GM15510 (cell line): ENCODE results near the gene TMEM198.

ENCODE experiments used
- POLR2A ChIP-seq: IDR thresholded peaks from 3 replicates; pipeline ENCODE4 v1.6.1; 2011; ENCODE audit warnings: borderline replicate concordance; ENCODE audit not compliant: insufficient read length; ENCODE audit errors: extremely low read depth

The TMEM198 gene

GRCh38 chr2:219581346-219581745, 37.5 kb downstream of the TMEM198 start:
- TF ChIP-seq POLR2A = no peak

GRCh38 chr2:219591091-219591490, 47.3 kb downstream of the TMEM198 start:
- TF ChIP-seq POLR2A = no peak

GRCh38 chr2:219592736-219593135, 48.9 kb downstream of the TMEM198 start:
- TF ChIP-seq POLR2A = no peak

- TF ChIP-seq POLR2A = no peak
Measured at GRCh38 chr2:219593154-219593553, 49.3 kb downstream of the TMEM198 start.

- no peak for TF ChIP-seq POLR2A
Measured at GRCh38 chr2:219595256-219595655, 51.4 kb downstream of the TMEM198 start.

- no peak for TF ChIP-seq POLR2A
Measured at GRCh38 chr2:219596954-219597551, 53.2 kb downstream of the TMEM198 start.

GRCh38 chr2:219597552-219598307, 53.9 kb downstream of the TMEM198 start, which contains the start of gene STK11IP:
STK11IP (plus strand) TSS chr2:219597857; CDS start chr2:219598120, 263 bp downstream.
- peak; percentile 97 for TF ChIP-seq POLR2A

- no peak for TF ChIP-seq POLR2A
Measured at GRCh38 chr2:219598308-219599078, 54.7 kb downstream of the TMEM198 start.
